Neural progenitor cell (in vitro differentiated cells): Measurements from ENCODE around the gene RASSF3.

Experiments used
- CTCF ChIP-seq: fragments of 200-600 bp; sonication (generic); IDR thresholded peaks from 2 replicates; pipeline ENCODE4 v1.5.1; 2017; ENCODE audit warnings: antibody characterized with exemption, mild to moderate bottlenecking
- EZH2 ChIP-seq: fragments of 200-600 bp; sonication (generic); IDR thresholded peaks from 2 replicates; pipeline ENCODE4 v1.6.1; 2017; ENCODE audit warnings: antibody characterized with exemption, mild to moderate bottlenecking, moderate library complexity

- no peak for TF ChIP-seq CTCF
- TF ChIP-seq EZH2: no peak
Measured at GRCh38 chr12:64740646-64741045, 130.4 kb downstream of the RASSF3 start.
